ENCODE results near the gene CDPF1.

GRCh38 chr22:46272196-46272595, 22.1 kb upstream of the CDPF1 start:
- no peak for TF ChIP-seq CTCF (IDR thresholded peaks at IDR 0.05)
- TF ChIP-seq POLR2AphosphoS5 (IDR thresholded peaks at IDR 0.05), result no peak

All from prostate gland (tissue), 2 donors.